SK-N-SH (cell line): ENCODE measurements around the gene OPCML. TPM values are rescaled to one million over a fixed set of nuclear protein-coding genes. Genes with fewer than 3 reads are reported as not detected.

Experiments used
- CTCF ChIA-PET: fragments of 300-600, 350-600 bp; formaldehyde crosslinking; extraction: SDS; loops from one replicate; lab custom pipeline; 2021; lab: Yijun Ruan, JAX
- POLR2A ChIA-PET: fragments of 350-600 bp; sonication (Branson Sonifier 250); formaldehyde crosslinking; extraction: SDS; loops from one replicate; lab custom pipeline; 2020; ENCODE audit warnings: antibody characterized with exemption, inconsistent platforms; lab: Yijun Ruan, JAX
- DNase-seq: peaks from one replicate; pipeline ENCODE4 v3.0.0; 2012
- H2AFZ ChIP-seq: fragments of 200-600 bp; sonication (generic); 2 replicates; pipeline ENCODE4 v1.8.1; 2016; ENCODE audit warnings: antibody characterized with exemption, mild to moderate bottlenecking, low read depth
- H3F3A ChIP-seq: fragments of 200-600 bp; sonication (generic); replicated peaks from 2 replicates; pipeline ENCODE3; 2016; ENCODE audit warnings: antibody characterized with exemption, mild to moderate bottlenecking; ENCODE audit not compliant: insufficient read depth
- H3K27ac ChIP-seq, 2 experiments: fragments of 200-500 bp in 1 of 2; fragments of 200-600 bp in 1 of 2; sonication (Bioruptor generic) in 1 of 2; sonication (generic), shearing (Covaris generic) in 1 of 2; 2 replicates each; pipeline versions ENCODE4 v1.5.1 to v1.6.1; 2014 to 2016; ENCODE audit warnings: low read depth in 2 of 2, inconsistent platforms in 1 of 2, low read length in 1 of 2, mild to moderate bottlenecking in 1 of 2, mixed read lengths in 1 of 2
- H3K27me3 ChIP-seq: fragments of 200-600 bp; sonication (generic), shearing (Covaris generic); 2 replicates; pipeline ENCODE4 v1.6.1; 2016; ENCODE audit warnings: mixed run types; ENCODE audit not compliant: insufficient read depth
- H3K36me3 ChIP-seq, 2 experiments: fragments of 200-500 bp in 1 of 2; fragments of 200-600 bp in 1 of 2; sonication (Bioruptor generic) in 1 of 2; sonication (generic) in 1 of 2; replicated peaks in 1 of 2; 2 replicates each; pipeline versions ENCODE3 to v1.5.1; 2014 to 2016; ENCODE audit warnings: low read length in 1 of 2, mild to moderate bottlenecking in 1 of 2; ENCODE audit not compliant: insufficient read depth in 2 of 2, control insufficient read depth in 1 of 2
- H3K4me1 ChIP-seq, 2 experiments: fragments of 200-500 bp in 1 of 2; fragments of 200-600 bp in 1 of 2; sonication (Bioruptor generic) in 1 of 2; sonication (generic), shearing (Covaris generic) in 1 of 2; 2 replicates each; pipeline versions ENCODE4 v1.5.1 to v1.6.1; 2014 to 2016; ENCODE audit warnings: low read depth in 1 of 2, low read length in 1 of 2, mixed run types in 1 of 2; ENCODE audit not compliant: insufficient read depth in 2 of 2, control insufficient read depth in 1 of 2
- H3K4me2 ChIP-seq: fragments of 200-600 bp; sonication (generic), shearing (Covaris generic); 2 replicates; pipeline ENCODE4 v1.6.1; 2017; ENCODE audit warnings: mixed run types
- H3K4me3 ChIP-seq, 2 experiments: fragments of 200-500 bp in 1 of 2; fragments of 200-600 bp in 1 of 2; sonication (Bioruptor generic) in 1 of 2; sonication (generic), shearing (Covaris generic) in 1 of 2; 2 replicates each; pipeline versions ENCODE4 v1.5.1 to v1.8.1; 2014 to 2016; ENCODE audit warnings: low read depth in 2 of 2, inconsistent platforms in 1 of 2, low read length in 1 of 2, mild to moderate bottlenecking in 1 of 2, mixed read lengths in 1 of 2, moderate library complexity in 1 of 2
- H3K79me2 ChIP-seq: fragments of 200-600 bp; sonication (generic); 2 replicates; pipeline ENCODE4 v1.8.1; 2017; ENCODE audit warnings: mild to moderate bottlenecking; ENCODE audit not compliant: insufficient read depth
- H3K9ac ChIP-seq: fragments of 200-600 bp; sonication (generic); 2 replicates; pipeline ENCODE4 v1.6.1; 2017; ENCODE audit warnings: mixed run types
- H3K9me2 ChIP-seq: fragments of 200-600 bp; sonication (generic); 2 replicates; pipeline ENCODE4 v1.6.1; 2017; ENCODE audit warnings: mixed run types
- H3K9me3 ChIP-seq: fragments of 200-600 bp; sonication (generic); 2 replicates; pipeline ENCODE4 v1.6.1; 2017; ENCODE audit warnings: mixed run types, mild to moderate bottlenecking, moderate library complexity
- H4K20me1 ChIP-seq: fragments of 200-600 bp; sonication (generic); 2 replicates; pipeline ENCODE4 v1.6.1; 2017; ENCODE audit warnings: mild to moderate bottlenecking, mixed run types; ENCODE audit not compliant: insufficient read depth
- EP300 ChIP-seq, 2 experiments: IDR thresholded peaks; 2 replicates each; pipeline versions ENCODE4 v1.4.0 to v1.6.1; 2012; ENCODE audit warnings: borderline replicate concordance in 1 of 2, low read depth in 1 of 2, low read length in 1 of 2
- FOSL2 ChIP-seq: IDR thresholded peaks from 2 replicates; pipeline ENCODE4 v1.4.0; 2012; ENCODE audit warnings: low read depth, mild to moderate bottlenecking, moderate library complexity, borderline replicate concordance
- FOXM1 ChIP-seq: IDR thresholded peaks from 2 replicates; pipeline ENCODE4 v1.4.0; 2012; ENCODE audit warnings: low read depth, mild to moderate bottlenecking
- GATA2 ChIP-seq: sonication (generic); formaldehyde crosslinking; IDR thresholded peaks from 2 replicates; pipeline ENCODE4 v1.5.0; 2020; ENCODE audit warnings: mild to moderate bottlenecking, missing genetic modification reagents
- IRF3 ChIP-seq: fragments of 150-350 bp; IDR thresholded peaks from 2 replicates; pipeline ENCODE4 v1.6.1; 2016; ENCODE audit warnings: mild to moderate bottlenecking, low read depth, low read length
- MAX ChIP-seq: IDR thresholded peaks from 2 replicates; pipeline ENCODE4 v1.4.0; 2012; ENCODE audit warnings: low read depth
- MEF2A ChIP-seq: IDR thresholded peaks from 2 replicates; pipeline ENCODE4 v1.4.0; 2012; ENCODE audit warnings: low read depth, borderline replicate concordance
- PBX3 ChIP-seq: IDR thresholded peaks from 2 replicates; pipeline ENCODE4; 2012
- RAD21 ChIP-seq: IDR thresholded peaks from 2 replicates; pipeline ENCODE4 v1.6.1; 2012; ENCODE audit warnings: mild to moderate bottlenecking, low read length
- RCOR1 ChIP-seq: fragments of 150-350 bp; IDR thresholded peaks from 2 replicates; pipeline ENCODE4 v1.6.1; 2017; ENCODE audit warnings: antibody characterized with exemption, low read length
- RXRA ChIP-seq: IDR thresholded peaks from 2 replicates; pipeline ENCODE4 v1.4.0; 2012; ENCODE audit warnings: low read depth, mild to moderate bottlenecking, borderline replicate concordance
- SIN3A ChIP-seq: IDR thresholded peaks from 2 replicates; pipeline ENCODE4 v1.6.1; 2012; ENCODE audit warnings: low read depth, mild to moderate bottlenecking, low read length, moderate library complexity, borderline replicate concordance
- SMC3 ChIP-seq: IDR thresholded peaks from 2 replicates; pipeline ENCODE4 v1.6.1; 2012; ENCODE audit warnings: low read depth, low read length, improper control_type of control experiment
- TAF1 ChIP-seq: IDR thresholded peaks from 2 replicates; pipeline ENCODE4 v1.6.1; 2012; ENCODE audit warnings: low read depth, mild to moderate bottlenecking, low read length, moderate library complexity, borderline replicate concordance
- TCF12 ChIP-seq: IDR thresholded peaks from 2 replicates; pipeline ENCODE4 v1.4.0; 2012
- USF1 ChIP-seq: IDR thresholded peaks from 2 replicates; pipeline ENCODE4 v1.4.0; 2012; ENCODE audit warnings: low read depth, borderline replicate concordance
- USF2 ChIP-seq: fragments of 150-350 bp; IDR thresholded peaks from 2 replicates; pipeline ENCODE4 v1.6.1; 2017; ENCODE audit warnings: antibody characterized with exemption, low read length, low read depth, borderline replicate concordance
- YY1 ChIP-seq: IDR thresholded peaks from 2 replicates; pipeline ENCODE4 v1.4.0; 2012; ENCODE audit warnings: low read depth, mild to moderate bottlenecking
- WGBS: methylation state at CpG from one replicate; pipeline ENCODE4 v1.1.6; 2017; ENCODE audit warnings: low lambda C conversion rate; 5-methylcytosine and 5-hydroxymethylcytosine counted together
- polyA plus RNA-seq, 3 experiments: library from polyadenylated mRNA; depleted of rRNA; stranded (reverse); fragments of >200 nt; gene quantifications; 2 replicates each; pipeline ENCODE4 v1.2.3, GENCODE V29; 2012

Gene OPCML
- polyA plus RNA-seq, 1 of the 3 experiments (the other 2 are of a cell fraction) = not detected

- no peaks in the 10 kb centered on the region for H3K36me3 ChIP-seq
- CTCF ChIA-PET = no interaction called here
- DNase-seq = peak; percentile 63
Measured at GRCh38 chr11:132992838-132993631, 539.3 kb downstream of the OPCML start.

GRCh38 chr11:132988411-132988810 is 543.9 kb downstream of the OPCML start:
- Histone ChIP-seq H3K36me3 (no peaks in the 10 kb centered on the region), H3K27me3 (no peaks in the 10 kb centered on the region), H3K27ac (no peak overlapping the region), H3K79me2 (no peaks in the 10 kb centered on the region), H3K4me2 (no peak overlapping the region), H4K20me1 (no peaks in the 10 kb centered on the region), H3F3A (no peaks in the 10 kb centered on the region), H3K9me2 (no peaks in the 10 kb centered on the region), H3K9me3 (no peaks in the 10 kb centered on the region), H2AFZ (no peak overlapping the region), H3K4me3 (no peak overlapping the region), H3K9ac (no peak overlapping the region), H3K4me1 (peaks cover 0 to 7% of the 10 kb centered on the region in 2 experiments; a peak in 1 of 4 replicates)
- no peak for TF ChIP-seq MEF2A
- TF ChIP-seq YY1 = no peak
- no peak for TF ChIP-seq MAX
- TF ChIP-seq GATA2 (CRISPR knock-in tag) = no peak
- ChIA-PET POLR2A (no interaction called here), CTCF (no interaction called here)
- 45% methylated on average over 5 of the region's 5 CpGs for WGBS
- DNase-seq = no peak

More at GRCh38 chr11:132992838-132993631, 539.3 kb downstream of the OPCML start:
- H3K9me3 ChIP-seq = no peaks in the 10 kb centered on the region
- no peak overlapping the region for H2AFZ ChIP-seq
- no peak overlapping the region for H3K27ac ChIP-seq
- TF ChIP-seq RXRA (no peak), USF2 (no peak), RCOR1 (no peak), RAD21 (peak; percentile 56), USF1 (no peak)
- H3K9ac ChIP-seq = no peak overlapping the region
- no peaks in the 10 kb centered on the region for H3K9me2 ChIP-seq
- H3K4me3 ChIP-seq = no peak overlapping the region
- H3K27me3 ChIP-seq = no peaks in the 10 kb centered on the region
- H3K79me2 ChIP-seq = no peaks in the 10 kb centered on the region
- WGBS = 2% methylated on average over 15 of the region's 15 CpGs
- H3F3A ChIP-seq = no peaks in the 10 kb centered on the region
- POLR2A ChIA-PET = no interaction called here
- H3K4me2 ChIP-seq = no peak overlapping the region
- H3K4me1 ChIP-seq = peaks cover 0 to 12% of the 10 kb centered on the region in 2 experiments; a peak in 1 of 4 replicates
- H4K20me1 ChIP-seq = no peaks in the 10 kb centered on the region

GRCh38 chr11:132987936-132988335 is 544.4 kb downstream of the OPCML start:
- no peaks in the 10 kb centered on the region for H3F3A ChIP-seq
- no peaks in the 10 kb centered on the region for H3K27me3 ChIP-seq
- ChIA-PET CTCF (no interaction called here), POLR2A (no interaction called here)
- DNase-seq = no peak
- H3K4me1 ChIP-seq = peaks cover 0 to 2% of the 10 kb centered on the region in 2 experiments; a peak in 1 of 4 replicates
- H3K27ac ChIP-seq = no peak overlapping the region
- H3K4me2 ChIP-seq = no peak overlapping the region
- 15% methylated on average over 2 of the region's 2 CpGs for WGBS
- no peaks in the 10 kb centered on the region for H4K20me1 ChIP-seq
- no peak overlapping the region for H3K4me3 ChIP-seq
- H3K9me2 ChIP-seq = no peaks in the 10 kb centered on the region
- no peaks in the 10 kb centered on the region for H3K36me3 ChIP-seq
- no peaks in the 10 kb centered on the region for H3K79me2 ChIP-seq
- H3K9ac ChIP-seq = no peak overlapping the region
- H3K9me3 ChIP-seq = no peaks in the 10 kb centered on the region
- H2AFZ ChIP-seq = no peak overlapping the region
- TF ChIP-seq TAF1 = no peak
- no peak for TF ChIP-seq EP300 (IDR thresholded peaks at IDR 0.05; ENCODE audit: borderline replicate concordance in 1 of 2, low read depth in 1 of 2, low read length in 1 of 2)
- no peak for TF ChIP-seq TCF12
- TF ChIP-seq SIN3A = no peak
- no peak for TF ChIP-seq PBX3
- TF ChIP-seq SMC3 = no peak
- TF ChIP-seq FOXM1 = no peak
- no peak for TF ChIP-seq IRF3
- TF ChIP-seq FOSL2 = no peak
- no peak for TF ChIP-seq GATA2 (CRISPR knock-in tag)
